LNCaP clone FGC (cell line): ENCODE measurements around the gene CITED4.

Experiments used
- DNase-seq: peaks from one replicate; pipeline ENCODE4 v3.0.0-alpha.2; 2011; ENCODE audit warnings: low read depth
- H3K4me3 ChIP-seq: 2 replicates; pipeline ENCODE4 v1.5.1; 2011; ENCODE audit warnings: mild to moderate bottlenecking, low read depth, low read length, control low read depth
- TF ChIP-seq, protein P1 (sequence below): IDR thresholded peaks from 2 replicates; pipeline ENCODE4 v1.5.1; 2012; ENCODE audit warnings: mild to moderate bottlenecking; ENCODE audit not compliant: control insufficient read depth, insufficient read depth; ENCODE audit errors: extremely low read depth

CITED4 gene

DNA sequence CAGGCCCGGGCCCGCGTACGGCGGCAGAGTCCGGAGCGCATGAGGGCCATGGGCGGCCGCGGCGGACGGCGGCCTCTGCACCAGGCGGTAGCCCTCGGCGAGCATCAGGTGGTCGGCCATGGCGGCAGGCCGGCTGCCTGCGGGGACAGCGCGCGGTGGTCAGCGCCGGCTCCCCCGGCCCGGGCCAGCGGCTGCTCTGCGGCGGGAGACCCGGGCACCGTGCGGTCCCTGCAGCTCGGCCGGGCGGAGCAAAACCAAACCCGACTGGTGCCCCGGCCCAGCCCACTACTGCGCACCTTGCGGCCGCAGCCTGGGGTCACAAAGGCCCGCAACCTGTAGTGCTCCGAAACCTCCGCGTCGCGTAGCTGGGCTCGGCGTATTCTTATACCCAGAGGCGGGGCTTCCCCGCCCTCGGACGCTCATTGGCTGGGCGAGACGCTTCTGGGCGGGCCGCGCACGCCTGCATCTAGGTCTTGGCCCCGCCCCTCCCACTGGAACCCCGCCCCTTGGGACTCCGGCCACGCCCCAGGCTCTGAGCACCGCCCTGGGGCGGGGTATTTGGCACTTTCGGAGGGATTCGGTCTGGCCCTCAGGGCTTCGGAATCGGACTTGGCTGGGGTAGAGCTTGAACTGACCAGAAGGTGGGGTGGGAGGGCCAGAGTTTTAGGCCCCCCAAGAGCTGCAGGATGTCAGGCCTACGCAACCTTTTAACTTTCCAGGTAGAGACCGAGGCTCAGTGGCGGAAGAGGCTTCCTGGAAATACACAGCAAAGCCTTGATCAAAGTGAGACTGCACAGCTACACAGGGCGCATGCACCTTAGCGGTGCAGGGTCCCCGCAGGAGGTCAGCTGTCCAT lies at the start of gene CITED4:
CITED4 (minus strand) TSS at position 356 of the 856 bp plus-strand sequence; CDS start at position 120, 236 bp downstream.
- peak; percentile 80 for DNase-seq
- TF ChIP-seq, protein P1, sequence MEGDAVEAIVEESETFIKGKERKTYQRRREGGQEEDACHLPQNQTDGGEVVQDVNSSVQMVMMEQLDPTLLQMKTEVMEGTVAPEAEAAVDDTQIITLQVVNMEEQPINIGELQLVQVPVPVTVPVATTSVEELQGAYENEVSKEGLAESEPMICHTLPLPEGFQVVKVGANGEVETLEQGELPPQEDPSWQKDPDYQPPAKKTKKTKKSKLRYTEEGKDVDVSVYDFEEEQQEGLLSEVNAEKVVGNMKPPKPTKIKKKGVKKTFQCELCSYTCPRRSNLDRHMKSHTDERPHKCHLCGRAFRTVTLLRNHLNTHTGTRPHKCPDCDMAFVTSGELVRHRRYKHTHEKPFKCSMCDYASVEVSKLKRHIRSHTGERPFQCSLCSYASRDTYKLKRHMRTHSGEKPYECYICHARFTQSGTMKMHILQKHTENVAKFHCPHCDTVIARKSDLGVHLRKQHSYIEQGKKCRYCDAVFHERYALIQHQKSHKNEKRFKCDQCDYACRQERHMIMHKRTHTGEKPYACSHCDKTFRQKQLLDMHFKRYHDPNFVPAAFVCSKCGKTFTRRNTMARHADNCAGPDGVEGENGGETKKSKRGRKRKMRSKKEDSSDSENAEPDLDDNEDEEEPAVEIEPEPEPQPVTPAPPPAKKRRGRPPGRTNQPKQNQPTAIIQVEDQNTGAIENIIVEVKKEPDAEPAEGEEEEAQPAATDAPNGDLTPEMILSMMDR: peak; percentile 35; the same call in 1 of the 2 replicates
- peak within 1 kb of the TSS; percentile 52 for H3K4me3 ChIP-seq

- no peak for DNase-seq
- no peak overlapping the region for H3K4me3 ChIP-seq
- TF ChIP-seq, protein P1: no peak
These were observed 48.9 kb upstream of the CITED4 start for GRCh38 chr1:40911105-40911504.

DNA sequence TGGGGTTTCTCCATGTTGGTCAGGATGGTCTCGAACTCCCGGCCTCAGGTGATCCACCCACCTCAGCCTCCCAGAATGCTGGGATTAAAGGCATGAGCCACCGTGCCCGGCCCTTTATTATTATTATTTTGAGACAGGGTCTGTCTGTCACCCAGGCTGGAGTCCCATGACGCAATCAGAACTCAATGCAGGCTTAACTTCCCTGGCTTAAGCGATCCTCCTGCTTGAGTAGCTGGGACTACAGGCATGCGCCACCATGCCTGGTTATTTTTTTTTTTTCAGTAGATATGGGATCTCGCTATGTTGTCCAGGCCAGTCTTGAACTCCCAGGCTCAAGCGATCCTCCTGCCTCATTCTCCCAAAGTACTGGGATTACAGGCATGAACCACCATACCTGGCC lies 47.1 kb upstream of the CITED4 start:
- TF ChIP-seq, protein P1: no peak
- H3K4me3 ChIP-seq: no peak overlapping the region
- no peak for DNase-seq

- TF ChIP-seq, protein P1: no peak
- H3K4me3 ChIP-seq: no peak overlapping the region
- DNase-seq: no peak
These were observed 46.2 kb upstream of the CITED4 start for GRCh38 chr1:40908350-40908749.

GRCh38 chr1:40907899-40908298 lies 45.7 kb upstream of the CITED4 start:
- H3K4me3 ChIP-seq: no peak overlapping the region
- TF ChIP-seq, protein P1: no peak
- DNase-seq: no peak

DNA sequence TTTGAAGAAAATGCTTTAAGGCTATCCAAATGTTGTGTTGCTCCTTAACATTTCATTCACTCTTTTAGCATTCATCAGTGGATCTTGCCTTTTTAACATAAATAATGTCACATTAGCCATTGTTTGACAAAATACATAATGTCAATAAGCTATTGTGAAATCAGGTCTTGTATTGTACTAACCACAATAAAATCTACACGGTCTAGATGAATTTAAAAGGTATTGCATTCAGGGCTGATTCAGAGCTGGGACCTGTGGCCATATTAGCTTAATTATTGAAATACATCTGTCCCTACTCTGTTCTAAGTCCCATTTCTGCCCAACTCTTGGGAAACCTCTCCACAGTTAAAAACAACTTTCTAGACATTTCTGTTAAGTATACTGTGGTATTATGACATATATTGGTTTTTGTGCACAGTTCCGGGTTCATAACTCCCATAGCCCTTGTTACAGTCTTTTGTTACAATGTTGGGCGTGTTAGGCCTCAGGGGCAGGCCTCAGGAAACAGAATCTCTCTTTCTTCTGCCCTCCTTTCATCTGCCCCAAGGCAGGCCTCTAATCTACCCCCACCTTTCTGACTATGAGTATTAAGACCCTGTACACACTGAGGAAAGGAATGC lies 44.7 kb upstream of the CITED4 start:
- no peak overlapping the region for H3K4me3 ChIP-seq
- DNase-seq: no peak
- TF ChIP-seq, protein P1: no peak
